Smooth muscle cell (in vitro differentiated cells): ENCODE data around the gene TPGS2. TPM values are rescaled to one million over a fixed set of nuclear protein-coding genes. Genes with fewer than 3 reads are reported as not detected.
"Not testable (repeated sequence)": the region's sequence is repeated elsewhere in the genome, so short reads cannot be mapped to it uniquely, and the experiment has no call there.

Experiments
- DNase-seq: peaks from one replicate; lab custom pipeline; 2025; ENCODE audit not compliant: unreplicated experiment; lab: John Stamatoyannopoulos, UW
- H2AFZ ChIP-seq: fragments of 200-600 bp; sonication (generic); 2 replicates; pipeline ENCODE4 v1.6.0; 2016; ENCODE audit warnings: antibody characterized with exemption, low read depth, mild to moderate bottlenecking
- H3F3A ChIP-seq: fragments of 200-600 bp; sonication (generic); 2 replicates; pipeline ENCODE4 v1.6.0; 2017; ENCODE audit warnings: antibody characterized with exemption, low read depth
- H3K27ac ChIP-seq: fragments of 200-600 bp; sonication (generic); 2 replicates; pipeline ENCODE4 v1.5.1; 2016; ENCODE audit warnings: low read depth, mild to moderate bottlenecking
- H3K27me3 ChIP-seq: fragments of 200-600 bp; sonication (generic); 2 replicates; pipeline ENCODE4 v1.6.1; 2016; ENCODE audit warnings: low read depth, mild to moderate bottlenecking
- H3K36me3 ChIP-seq: fragments of 200-600 bp; sonication (generic); 2 replicates; pipeline ENCODE4 v1.5.1; 2016; ENCODE audit warnings: low read depth
- H3K4me1 ChIP-seq: fragments of 200-600 bp; sonication (generic); 2 replicates; pipeline ENCODE4 v1.5.1; 2016; ENCODE audit warnings: low read depth
- H3K4me2 ChIP-seq: fragments of 200-600 bp; sonication (generic); 2 replicates; pipeline ENCODE4 v1.6.0; 2016; ENCODE audit warnings: mild to moderate bottlenecking
- H3K4me3 ChIP-seq: fragments of 200-600 bp; sonication (generic); 2 replicates; pipeline ENCODE4 v1.5.1; 2016; ENCODE audit warnings: mild to moderate bottlenecking
- H3K79me2 ChIP-seq: fragments of 200-600 bp; sonication (generic); 2 replicates; pipeline ENCODE4 v1.6.0; 2016; ENCODE audit warnings: low read depth, mild to moderate bottlenecking
- H3K9ac ChIP-seq: fragments of 200-600 bp; sonication (generic); 2 replicates; pipeline ENCODE4 v1.6.0; 2016; ENCODE audit warnings: low read depth
- H3K9me3 ChIP-seq: fragments of 200-600 bp; sonication (generic); replicated peaks from 2 replicates; pipeline ENCODE4 v1.5.1; 2016; ENCODE audit warnings: low read depth
- H4K20me1 ChIP-seq: fragments of 200-600 bp; sonication (generic); 2 replicates; pipeline ENCODE4 v1.6.0; 2016; ENCODE audit warnings: low read depth
- CTCF ChIP-seq: fragments of 200-600 bp; sonication (generic); IDR thresholded peaks from 2 replicates; pipeline ENCODE4 v1.5.1; 2017; ENCODE audit warnings: borderline replicate concordance, mild to moderate bottlenecking, antibody characterized with exemption; ENCODE audit not compliant: insufficient read depth, poor library complexity, severe bottlenecking
- WGBS: methylation state at CpG from one replicate; pipeline ENCODE4 v1.1.7; 2016; ENCODE audit warnings: low lambda C conversion rate; 5-methylcytosine and 5-hydroxymethylcytosine counted together
- polyA plus RNA-seq: library from polyadenylated mRNA; unstranded; fragments of >200 nt; fragmentation: Nextera tagmentation; extraction: Ambion mirVana; gene quantifications from 2 replicates; pipeline ENCODE4 v1.2.1, GENCODE V29; 2016
- total RNA-seq: library from RNA; depleted of rRNA; stranded (reverse); fragments of >200 nt; gene quantifications from 2 replicates; pipeline ENCODE4 v1.2.3, GENCODE V29; 2014

TPGS2 gene
- total RNA-seq (106 and 157 TPM in 2 replicates), polyA plus RNA-seq (96.5 and 99.2 TPM in 2 replicates)

GRCh38 chr18:36828630-36829361 lies at the start of gene TPGS2, which contains the start of gene KIAA1328:
TSS of gene TPGS2 (minus strand) at chr18:36829002. CDS start at chr18:36828767, 235 bp downstream.
TSS of gene KIAA1328 (plus strand) at chr18:36829127. CDS start at chr18:36829139, 12 bp downstream.
- peak within 1 kb of the TSS; percentile 84 for H3K9ac ChIP-seq
- WGBS: 2% methylated on average over 80 of the region's 83 CpGs
- H3K4me2 ChIP-seq: peak within 1 kb of the TSS; percentile 87
- peak within 1 kb of the TSS; percentile 95 for H2AFZ ChIP-seq
- DNase-seq: peak; percentile 66
- H3K4me1 ChIP-seq: peaks cover 3% of the 10 kb centered on the region
- H3K27ac ChIP-seq: peak within 1 kb of the TSS; percentile 79
- H4K20me1 ChIP-seq: no peaks in the 10 kb centered on the region
- no peaks in the 10 kb centered on the region for H3K36me3 ChIP-seq
- no peaks in the 10 kb centered on the region for H3K27me3 ChIP-seq
- TF ChIP-seq CTCF: peak; percentile 28
- no peaks in the 10 kb centered on the region for H3F3A ChIP-seq
- H3K79me2 ChIP-seq: peaks cover 9% of the 10 kb centered on the region
- peak within 1 kb of the TSS; percentile 98 for H3K4me3 ChIP-seq
- H3K9me3 ChIP-seq: no peaks in the 10 kb centered on the region

- H3K4me1 ChIP-seq, DNase-seq, H3K9me3 ChIP-seq, H4K20me1 ChIP-seq, H2AFZ ChIP-seq, H3K79me2 ChIP-seq, H3K4me2 ChIP-seq, H3F3A ChIP-seq, H3K9ac ChIP-seq, H3K27ac ChIP-seq, H3K27me3 ChIP-seq, H3K36me3 ChIP-seq, H3K4me3 ChIP-seq: not testable (repeated sequence)
Observed at GRCh38 chr18:36873826-36874225, 45.0 kb upstream of the TPGS2 start.

GRCh38 chr18:36872329-36872728 lies 43.5 kb upstream of the TPGS2 start:
- no peak for TF ChIP-seq CTCF
- Histone ChIP-seq H3K9ac (no peak overlapping the region), H3K4me2 (no peak overlapping the region), H3K9me3 (peaks cover 5% of the 10 kb centered on the region), H3K27me3 (no peaks in the 10 kb centered on the region), H3K36me3 (peaks cover 8% of the 10 kb centered on the region), H3K4me3 (no peak overlapping the region), H3F3A (no peaks in the 10 kb centered on the region), H2AFZ (no peak overlapping the region), H4K20me1 (no peaks in the 10 kb centered on the region), H3K79me2 (no peaks in the 10 kb centered on the region), H3K27ac (no peak overlapping the region), H3K4me1 (no peaks in the 10 kb centered on the region)
- no peak for DNase-seq

- no peak overlapping the region for H3K4me3 ChIP-seq
- no peaks in the 10 kb centered on the region for H3K4me1 ChIP-seq
- no peak overlapping the region for H3K9ac ChIP-seq
- no peak overlapping the region for H3K4me2 ChIP-seq
- no peaks in the 10 kb centered on the region for H3K27me3 ChIP-seq
- H3K9me3 ChIP-seq: peaks cover 5% of the 10 kb centered on the region
- peaks cover 8% of the 10 kb centered on the region for H3K36me3 ChIP-seq
- no peak overlapping the region for H2AFZ ChIP-seq
- DNase-seq: no peak
- H3K79me2 ChIP-seq: no peaks in the 10 kb centered on the region
- no peaks in the 10 kb centered on the region for H3F3A ChIP-seq
- 91% methylated on average over 3 of the region's 3 CpGs for WGBS
- H3K27ac ChIP-seq: no peak overlapping the region
- no peaks in the 10 kb centered on the region for H4K20me1 ChIP-seq
- TF ChIP-seq CTCF: no peak
Observed at GRCh38 chr18:36871801-36872200, 43.0 kb upstream of the TPGS2 start.
